ENCODE results near the gene RPS26. TPM values are rescaled to one million over a fixed set of nuclear protein-coding genes. Genes with fewer than 3 reads are reported as not detected.

RPS26 gene
- total RNA-seq, 1 donor from 2014 or later = 201 TPM

- no peak for FAIRE-seq
- Histone ChIP-seq H3K36me3 (ENCODE audit: control insufficient read depth, insufficient read depth, low read length) (no peaks in the 10 kb centered on the region), H3K27me3 (ENCODE audit: control insufficient read depth, insufficient read depth, low read length) (no peaks in the 10 kb centered on the region), H3K4me3 (ENCODE audit: low read depth, low read length) (no peak overlapping the region)
- no peak for DNase-seq (ENCODE audit: low read depth)
- TF ChIP-seq CTCF (IDR thresholded peaks at IDR 0.05; ENCODE audit: insufficient read depth, low read length, severe bottlenecking) = no peak
Observed at GRCh38 chr12:56031987-56032386, 9.7 kb upstream of the RPS26 start.

DNA sequence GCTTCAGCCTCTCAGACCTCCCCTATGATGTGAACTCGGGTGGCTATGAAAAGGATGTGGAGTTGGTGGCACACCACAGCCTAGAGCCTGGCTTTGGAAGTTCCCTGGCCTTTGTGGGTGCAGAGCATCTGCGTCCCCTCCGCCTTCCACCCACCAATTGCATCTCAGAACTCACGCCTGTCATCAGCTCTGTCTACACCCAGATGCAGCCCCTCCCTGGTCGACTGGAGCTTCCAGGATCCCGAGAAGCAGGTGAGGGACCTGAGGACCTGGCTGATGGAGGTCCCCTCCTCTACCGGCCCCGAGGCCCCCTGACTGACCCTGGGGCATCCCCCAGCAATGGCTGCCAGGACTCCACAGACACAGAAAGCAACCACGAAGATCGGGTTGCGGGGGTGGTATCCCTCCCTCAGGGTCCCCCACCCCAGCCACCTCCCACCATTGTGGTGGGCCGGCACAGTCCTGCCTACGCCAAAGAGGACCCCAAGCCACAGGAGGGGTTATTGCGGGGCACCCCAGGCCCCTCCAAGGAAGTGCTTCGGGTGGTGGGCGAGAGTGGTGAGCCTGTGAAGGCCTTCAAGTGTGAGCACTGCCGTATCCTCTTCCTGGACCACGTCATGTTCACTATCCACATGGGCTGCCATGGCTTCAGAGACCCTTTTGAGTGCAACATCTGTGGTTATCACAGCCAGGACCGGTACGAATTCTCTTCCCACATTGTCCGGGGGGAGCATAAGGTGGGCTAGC is 7.0 kb upstream of the RPS26 start:
- H3K4me3 ChIP-seq (ENCODE audit: low read depth, low read length) = no peak overlapping the region
- H3K27me3 ChIP-seq (ENCODE audit: control insufficient read depth, insufficient read depth, low read length) = no peaks in the 10 kb centered on the region
- DNase-seq (ENCODE audit: low read depth) (no peak), FAIRE-seq (no peak)
- no peak for TF ChIP-seq CTCF (IDR thresholded peaks at IDR 0.05; ENCODE audit: insufficient read depth, low read length, severe bottlenecking)
- H3K36me3 ChIP-seq (ENCODE audit: control insufficient read depth, insufficient read depth, low read length) = no peaks in the 10 kb centered on the region

DNA sequence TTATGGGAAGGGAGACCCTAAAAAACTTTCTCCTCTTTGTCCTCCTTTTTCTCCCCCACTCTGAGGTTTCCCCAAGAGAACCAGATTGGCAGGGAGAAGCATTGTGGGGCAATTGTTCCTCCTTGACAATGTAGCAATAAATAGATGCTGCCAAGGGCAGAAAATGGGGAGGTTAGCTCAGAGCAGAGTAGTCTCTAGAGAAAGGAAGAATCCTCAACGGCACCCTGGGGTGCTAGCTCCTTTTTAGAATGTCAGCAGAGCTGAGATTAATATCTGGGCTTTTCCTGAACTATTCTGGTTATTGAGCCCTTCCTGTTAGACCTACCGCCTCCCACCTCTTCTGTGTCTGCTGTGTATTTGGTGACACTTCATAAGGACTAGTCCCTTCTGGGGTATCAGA is 4.6 kb upstream of the RPS26 start:
- Histone ChIP-seq H3K4me3 (ENCODE audit: low read depth, low read length) (no peak overlapping the region), H3K36me3 (ENCODE audit: control insufficient read depth, insufficient read depth, low read length) (no peaks in the 10 kb centered on the region), H3K27me3 (ENCODE audit: control insufficient read depth, insufficient read depth, low read length) (no peaks in the 10 kb centered on the region)
- DNase-seq (ENCODE audit: low read depth) (no peak), FAIRE-seq (no peak)
- no peak for TF ChIP-seq CTCF (IDR thresholded peaks at IDR 0.05; ENCODE audit: insufficient read depth, low read length, severe bottlenecking)

GRCh38 chr12:56038022-56038655 is 3.6 kb upstream of the RPS26 start:
- FAIRE-seq (no peak), DNase-seq (ENCODE audit: low read depth) (no peak)
- no peaks in the 10 kb centered on the region for H3K36me3 ChIP-seq (ENCODE audit: control insufficient read depth, insufficient read depth, low read length)
- H3K27me3 ChIP-seq (ENCODE audit: control insufficient read depth, insufficient read depth, low read length) = no peaks in the 10 kb centered on the region
- no peak for TF ChIP-seq CTCF (IDR thresholded peaks at IDR 0.05; ENCODE audit: insufficient read depth, low read length, severe bottlenecking)
- no peak overlapping the region for H3K4me3 ChIP-seq (ENCODE audit: low read depth, low read length)

DNA sequence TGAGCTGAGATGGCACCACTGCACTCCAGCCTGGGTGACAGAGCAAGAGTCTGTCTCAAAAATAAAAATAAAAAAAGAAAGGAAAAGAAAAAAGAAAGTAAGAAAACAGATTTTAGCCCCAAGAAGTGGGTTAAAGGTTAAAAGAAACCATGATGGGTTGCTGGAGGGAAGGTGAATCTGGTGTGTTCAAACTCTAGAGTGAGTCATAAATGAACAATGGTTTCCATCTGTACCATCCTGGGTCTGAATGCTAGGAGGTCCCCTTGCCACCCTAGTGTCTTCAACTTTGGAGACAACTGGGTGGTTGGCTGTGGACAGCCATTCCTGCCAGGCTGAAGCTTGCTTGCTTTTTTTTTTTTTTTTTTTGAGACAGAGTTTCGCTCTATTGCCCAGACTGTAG is 1.6 kb upstream of the RPS26 start:
- no peak for TF ChIP-seq CTCF (IDR thresholded peaks at IDR 0.05; ENCODE audit: insufficient read depth, low read length, severe bottlenecking)
- Histone ChIP-seq H3K27me3 (ENCODE audit: control insufficient read depth, insufficient read depth, low read length) (no peaks in the 10 kb centered on the region), H3K4me3 (ENCODE audit: low read depth, low read length) (no peak overlapping the region), H3K36me3 (ENCODE audit: control insufficient read depth, insufficient read depth, low read length) (peaks cover 4% of the 10 kb centered on the region)
- FAIRE-seq (no peak), DNase-seq (ENCODE audit: low read depth) (no peak)
